WTC11 (cell line): ENCODE data around the gene OR4K15.

Experiments
- CREB1 ChIP-seq: sonication (generic); formaldehyde crosslinking; IDR thresholded peaks from 2 replicates; pipeline ENCODE4 v1.8.0; 2023; ENCODE audit warnings: mild to moderate bottlenecking, missing genetic modification reagents
- CREM ChIP-seq: sonication (generic); formaldehyde crosslinking; IDR thresholded peaks from 2 replicates; pipeline ENCODE4 v1.8.1; 2022; ENCODE audit warnings: mild to moderate bottlenecking, missing genetic modification reagents, moderate library complexity
- E2F4 ChIP-seq: sonication (generic); formaldehyde crosslinking; IDR thresholded peaks from 2 replicates; pipeline ENCODE4 v1.8.1; 2022; ENCODE audit warnings: low read depth, mild to moderate bottlenecking, moderate library complexity, missing genetic modification reagents, borderline replicate concordance
- GABPB1 ChIP-seq: sonication (generic); formaldehyde crosslinking; IDR thresholded peaks from 2 replicates; pipeline ENCODE4 v1.8.1; 2023; ENCODE audit warnings: mild to moderate bottlenecking, missing genetic modification reagents
- GTF2I ChIP-seq: fragments of 250-450 bp; sonication (Bioruptor Pico); conservative IDR thresholded peaks from 2 replicates; pipeline ENCODE4 v1.4.0; 2021; ENCODE audit warnings: mild to moderate bottlenecking
- JUN ChIP-seq: sonication (generic); formaldehyde crosslinking; IDR thresholded peaks from 2 replicates; pipeline ENCODE4 v1.8.0; 2023; ENCODE audit warnings: mild to moderate bottlenecking, missing genetic modification reagents
- MXD4 ChIP-seq: fragments of 250-450 bp; sonication (Bioruptor Pico); IDR thresholded peaks from 2 replicates; pipeline ENCODE4 v1.8.0; 2021; ENCODE audit warnings: mild to moderate bottlenecking, moderate library complexity, borderline replicate concordance
- NR2C2 ChIP-seq: sonication (generic); formaldehyde crosslinking; IDR thresholded peaks from 2 replicates; pipeline ENCODE4 v1.8.0; 2022; ENCODE audit warnings: mild to moderate bottlenecking, missing genetic modification reagents
- SP1 ChIP-seq: sonication (generic); formaldehyde crosslinking; conservative IDR thresholded peaks from 2 replicates; pipeline ENCODE4 v1.8.1; 2022; ENCODE audit warnings: missing genetic modification reagents
- USF1 ChIP-seq: sonication (generic); formaldehyde crosslinking; IDR thresholded peaks from 2 replicates; pipeline ENCODE4 v1.8.0; 2022; ENCODE audit warnings: mild to moderate bottlenecking, missing genetic modification reagents
- TF ChIP-seq, protein P1 (sequence below): fragments of 200-600 bp; IDR thresholded peaks from 2 replicates; pipeline ENCODE4 v1.8.0; 2022; ENCODE audit warnings: antibody characterized with exemption
- TF ChIP-seq, protein P2 (sequence below): sonication (generic); formaldehyde crosslinking; IDR thresholded peaks from 2 replicates; pipeline ENCODE4 v1.8.1; 2023; ENCODE audit warnings: mild to moderate bottlenecking, missing genetic modification reagents, moderate library complexity
- TF ChIP-seq, protein P3 (sequence below): sonication (generic); formaldehyde crosslinking; IDR thresholded peaks from 2 replicates; pipeline ENCODE4 v1.8.0; 2022; ENCODE audit warnings: mild to moderate bottlenecking, missing genetic modification reagents
- TF ChIP-seq, protein P4 (sequence below): sonication (generic); formaldehyde crosslinking; IDR thresholded peaks from 2 replicates; pipeline ENCODE4 v1.8.0; 2022; ENCODE audit warnings: mild to moderate bottlenecking, missing genetic modification reagents

DNA sequence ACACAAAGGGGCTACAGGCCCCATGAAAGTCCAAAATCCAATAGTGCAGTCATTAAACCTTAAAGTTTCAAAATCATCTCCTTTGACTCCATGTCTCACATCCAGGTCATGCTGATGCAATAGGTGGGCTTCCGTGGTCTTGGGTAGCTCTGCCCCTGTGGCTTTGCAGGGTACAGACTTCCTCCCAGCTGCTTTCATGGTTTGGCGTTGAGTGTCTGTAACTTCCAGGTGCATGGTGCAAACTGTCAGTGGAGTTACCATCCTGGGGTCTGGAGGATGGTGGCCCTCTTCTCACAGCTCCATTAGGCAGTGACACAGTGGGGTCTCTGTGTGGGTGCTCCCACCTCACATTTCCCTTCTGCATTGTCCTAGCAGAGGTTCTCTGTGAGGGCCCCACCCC lies 18.0 kb downstream of the OR4K15 start:
- TF ChIP-seq, protein P1, sequence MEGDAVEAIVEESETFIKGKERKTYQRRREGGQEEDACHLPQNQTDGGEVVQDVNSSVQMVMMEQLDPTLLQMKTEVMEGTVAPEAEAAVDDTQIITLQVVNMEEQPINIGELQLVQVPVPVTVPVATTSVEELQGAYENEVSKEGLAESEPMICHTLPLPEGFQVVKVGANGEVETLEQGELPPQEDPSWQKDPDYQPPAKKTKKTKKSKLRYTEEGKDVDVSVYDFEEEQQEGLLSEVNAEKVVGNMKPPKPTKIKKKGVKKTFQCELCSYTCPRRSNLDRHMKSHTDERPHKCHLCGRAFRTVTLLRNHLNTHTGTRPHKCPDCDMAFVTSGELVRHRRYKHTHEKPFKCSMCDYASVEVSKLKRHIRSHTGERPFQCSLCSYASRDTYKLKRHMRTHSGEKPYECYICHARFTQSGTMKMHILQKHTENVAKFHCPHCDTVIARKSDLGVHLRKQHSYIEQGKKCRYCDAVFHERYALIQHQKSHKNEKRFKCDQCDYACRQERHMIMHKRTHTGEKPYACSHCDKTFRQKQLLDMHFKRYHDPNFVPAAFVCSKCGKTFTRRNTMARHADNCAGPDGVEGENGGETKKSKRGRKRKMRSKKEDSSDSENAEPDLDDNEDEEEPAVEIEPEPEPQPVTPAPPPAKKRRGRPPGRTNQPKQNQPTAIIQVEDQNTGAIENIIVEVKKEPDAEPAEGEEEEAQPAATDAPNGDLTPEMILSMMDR, result no peak
- TF ChIP-seq GTF2I (CRISPR knock-in tag) (no peak), GABPB1 (no peak), CREM (CRISPR knock-in tag) (no peak), NR2C2 (no peak), CREB1 (CRISPR knock-in tag) (no peak), MXD4 (CRISPR knock-in tag) (no peak), SP1 (CRISPR knock-in tag) (no peak), E2F4 (no peak), USF1 (CRISPR knock-in tag) (no peak), JUN (CRISPR knock-in tag) (no peak)
- TF ChIP-seq, protein P2, sequence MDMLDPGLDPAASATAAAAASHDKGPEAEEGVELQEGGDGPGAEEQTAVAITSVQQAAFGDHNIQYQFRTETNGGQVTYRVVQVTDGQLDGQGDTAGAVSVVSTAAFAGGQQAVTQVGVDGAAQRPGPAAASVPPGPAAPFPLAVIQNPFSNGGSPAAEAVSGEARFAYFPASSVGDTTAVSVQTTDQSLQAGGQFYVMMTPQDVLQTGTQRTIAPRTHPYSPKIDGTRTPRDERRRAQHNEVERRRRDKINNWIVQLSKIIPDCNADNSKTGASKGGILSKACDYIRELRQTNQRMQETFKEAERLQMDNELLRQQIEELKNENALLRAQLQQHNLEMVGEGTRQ, result no peak
- TF ChIP-seq, protein P3, sequence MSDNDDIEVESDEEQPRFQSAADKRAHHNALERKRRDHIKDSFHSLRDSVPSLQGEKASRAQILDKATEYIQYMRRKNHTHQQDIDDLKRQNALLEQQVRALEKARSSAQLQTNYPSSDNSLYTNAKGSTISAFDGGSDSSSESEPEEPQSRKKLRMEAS, result no peak
- TF ChIP-seq, protein P4, sequence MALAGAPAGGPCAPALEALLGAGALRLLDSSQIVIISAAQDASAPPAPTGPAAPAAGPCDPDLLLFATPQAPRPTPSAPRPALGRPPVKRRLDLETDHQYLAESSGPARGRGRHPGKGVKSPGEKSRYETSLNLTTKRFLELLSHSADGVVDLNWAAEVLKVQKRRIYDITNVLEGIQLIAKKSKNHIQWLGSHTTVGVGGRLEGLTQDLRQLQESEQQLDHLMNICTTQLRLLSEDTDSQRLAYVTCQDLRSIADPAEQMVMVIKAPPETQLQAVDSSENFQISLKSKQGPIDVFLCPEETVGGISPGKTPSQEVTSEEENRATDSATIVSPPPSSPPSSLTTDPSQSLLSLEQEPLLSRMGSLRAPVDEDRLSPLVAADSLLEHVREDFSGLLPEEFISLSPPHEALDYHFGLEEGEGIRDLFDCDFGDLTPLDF (CRISPR knock-in tag), result no peak
